KG1 (cell line): ENCODE measurements around the gene AIFM3.

Experiments
- DNase-seq: peaks from one replicate; lab custom pipeline; 2025; lab: John Stamatoyannopoulos, UW

AIFM3 gene

GRCh38 chr22:20975541-20976290, 8.7 kb downstream of the AIFM3 start:
- no peak for DNase-seq

GRCh38 chr22:20976291-20976877, 9.3 kb downstream of the AIFM3 start:
- DNase-seq: no peak

GRCh38 chr22:20977019-20977418, 10.0 kb downstream of the AIFM3 start:
- DNase-seq: no peak

- no peak for DNase-seq
Observed at GRCh38 chr22:20977516-20978170, 10.6 kb downstream of the AIFM3 start.

GRCh38 chr22:20978419-20978818, 11.4 kb downstream of the AIFM3 start:
- no peak for DNase-seq

- DNase-seq: no peak
Observed at GRCh38 chr22:20979243-20979809, 12.3 kb downstream of the AIFM3 start.

GRCh38 chr22:20979940-20980453, 12.9 kb downstream of the AIFM3 start:
- no peak for DNase-seq

- DNase-seq: no peak
Observed at GRCh38 chr22:20980523-20980922, 13.5 kb downstream of the AIFM3 start.

- DNase-seq: no peak
Observed at GRCh38 chr22:20980938-20981722, 14.1 kb downstream of the AIFM3 start.

GRCh38 chr22:20981787-20982562, 14.9 kb downstream of the AIFM3 start, which contains the start of gene LZTR1:
Gene LZTR1 (plus strand): TSS chr22:20982297. CDS start chr22:20982372, 75 bp downstream.
- peak; percentile 85 for DNase-seq

GRCh38 chr22:20982563-20982882, 15.5 kb downstream of the AIFM3 start:
- DNase-seq: no peak

GRCh38 chr22:20983081-20983771, 16.2 kb downstream of the AIFM3 start:
- DNase-seq: no peak

- no peak for DNase-seq
Observed at GRCh38 chr22:20985720-20986119, 18.7 kb downstream of the AIFM3 start.

- no peak for DNase-seq
Observed at GRCh38 chr22:20986365-20986764, 19.3 kb downstream of the AIFM3 start.

GRCh38 chr22:20987375-20987774, 20.3 kb downstream of the AIFM3 start:
- no peak for DNase-seq

- DNase-seq: no peak
Observed at GRCh38 chr22:20988573-20989322, 21.7 kb downstream of the AIFM3 start.

GRCh38 chr22:20989323-20990138, 22.5 kb downstream of the AIFM3 start:
- DNase-seq: no peak

- DNase-seq: no peak
Observed at GRCh38 chr22:20990184-20991180, 23.4 kb downstream of the AIFM3 start.
